ENCODE data around the gene FPGS. TPM values are rescaled to one million over a fixed set of nuclear protein-coding genes. Genes with fewer than 3 reads are reported as not detected.

The FPGS gene
- polyA plus RNA-seq, 1 of the 3 experiments (the other 2 are of a cell fraction) = 82.7 TPM

DNA sequence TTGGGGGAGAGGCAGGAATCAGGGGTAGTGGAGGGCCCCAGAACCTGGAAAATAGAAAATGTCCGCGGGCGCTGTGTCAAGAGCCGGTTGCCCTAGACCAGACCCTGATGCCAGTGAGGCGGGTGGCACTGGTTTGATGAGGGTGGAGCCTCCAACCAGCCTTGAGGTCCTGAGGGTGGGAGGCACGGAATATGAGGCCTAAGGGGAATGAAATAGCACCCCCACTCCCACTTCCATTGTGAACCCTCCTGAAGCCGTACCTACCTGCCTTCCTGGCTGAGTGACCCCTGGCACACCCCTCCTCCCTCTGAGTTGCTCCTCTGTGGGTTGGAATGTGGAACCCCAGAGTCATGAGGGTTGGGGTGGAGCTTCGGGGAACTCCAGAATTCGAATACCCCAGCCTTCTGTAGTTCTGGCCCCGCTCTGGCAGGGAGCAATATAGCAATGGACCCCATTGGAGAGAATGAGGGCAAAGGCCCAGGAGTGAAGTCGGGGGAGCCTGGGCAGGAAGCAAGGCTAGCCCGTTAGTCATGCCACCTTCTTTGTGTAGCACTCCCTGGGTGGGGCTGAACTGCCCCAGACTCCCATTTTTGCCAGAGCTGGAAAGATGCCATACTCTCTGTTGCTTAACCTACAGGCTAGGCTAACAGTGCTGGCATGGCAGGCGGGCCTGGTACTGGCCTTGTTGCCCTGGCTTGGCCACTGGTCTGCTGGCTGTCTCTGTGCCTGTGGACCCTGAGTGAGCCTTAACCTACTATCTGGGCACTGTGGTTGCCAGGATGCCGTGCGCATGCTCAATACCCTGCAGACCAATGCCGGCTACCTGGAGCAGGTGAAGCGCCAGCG lies 1.0 kb downstream of the FPGS start (continued):
- no peak for TF ChIP-seq JUND (IDR thresholded peaks at IDR 0.05)
- TF ChIP-seq EZH2phosphoT487 (IDR thresholded peaks at IDR 0.05; ENCODE audit: borderline replicate concordance, low read depth) = no peak
- no peak for TF ChIP-seq RFX5 (IDR thresholded peaks at IDR 0.05; ENCODE audit: low read length)
- TF ChIP-seq SIN3A (IDR thresholded peaks at IDR 0.05; ENCODE audit: borderline replicate concordance, low read depth, low read length) = no peak
- TF ChIP-seq, protein P1, sequence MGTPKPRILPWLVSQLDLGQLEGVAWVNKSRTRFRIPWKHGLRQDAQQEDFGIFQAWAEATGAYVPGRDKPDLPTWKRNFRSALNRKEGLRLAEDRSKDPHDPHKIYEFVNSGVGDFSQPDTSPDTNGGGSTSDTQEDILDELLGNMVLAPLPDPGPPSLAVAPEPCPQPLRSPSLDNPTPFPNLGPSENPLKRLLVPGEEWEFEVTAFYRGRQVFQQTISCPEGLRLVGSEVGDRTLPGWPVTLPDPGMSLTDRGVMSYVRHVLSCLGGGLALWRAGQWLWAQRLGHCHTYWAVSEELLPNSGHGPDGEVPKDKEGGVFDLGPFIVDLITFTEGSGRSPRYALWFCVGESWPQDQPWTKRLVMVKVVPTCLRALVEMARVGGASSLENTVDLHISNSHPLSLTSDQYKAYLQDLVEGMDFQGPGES (IDR thresholded peaks at IDR 0.05; ENCODE audit: low read depth, low read length) = no peak
- TF ChIP-seq NFIC (IDR thresholded peaks at IDR 0.05; ENCODE audit: borderline replicate concordance) = no peak; the same call in 1 of the 2 replicates

DNA sequence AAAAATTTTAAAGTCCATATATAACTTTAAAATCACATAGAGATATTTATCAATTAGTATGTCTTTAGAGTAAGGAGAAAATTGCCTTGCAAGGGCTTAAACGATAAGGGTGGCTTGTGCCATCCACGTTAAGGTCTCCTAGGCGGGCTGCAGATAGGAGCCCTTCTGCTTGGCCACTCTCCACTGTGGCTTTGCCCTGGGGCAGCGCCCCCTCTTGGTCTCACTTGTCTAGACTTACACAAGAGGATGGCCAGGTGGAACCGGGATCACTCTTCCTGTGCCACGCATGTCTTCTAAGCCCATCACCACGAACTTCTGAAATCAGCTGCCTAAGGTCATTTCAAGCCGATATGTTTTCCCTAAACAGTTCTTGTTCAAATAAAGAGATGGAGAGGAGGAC lies 2.9 kb downstream of the FPGS start:
- Histone ChIP-seq H3F3A (replicated peaks; ENCODE audit: insufficient read depth) (peaks cover 16% of the 10 kb centered on the region), H2AFZ (ENCODE audit: low read depth) (no peak overlapping the region), H3K4me3 (ENCODE audit: low read depth in 2 of 2, low read length in 1 of 2) (no peak overlapping the region), H3K27me3 (ENCODE audit: insufficient read depth) (no peaks in the 10 kb centered on the region), H4K20me1 (ENCODE audit: insufficient read depth) (no peaks in the 10 kb centered on the region), H3K4me2 (no peak overlapping the region), H3K9ac (no peak overlapping the region), H3K79me2 (ENCODE audit: insufficient read depth) (peaks cover 35% of the 10 kb centered on the region), H3K27ac (ENCODE audit: low read depth in 2 of 2, low read length in 1 of 2) (no peak overlapping the region), H3K9me3 (no peaks in the 10 kb centered on the region), H3K4me1 (ENCODE audit: control insufficient read depth in 1 of 2, insufficient read depth in 2 of 2, low read depth in 1 of 2, low read length in 1 of 2) (peaks cover 13 to 16% of the 10 kb centered on the region in 2 experiments; a peak in 3 of 4 replicates), H3K36me3 (replicated peaks in 1 of 2; ENCODE audit: control insufficient read depth in 1 of 2, insufficient read depth in 2 of 2, low read length in 1 of 2) (peaks cover 28 to 35% of the 10 kb centered on the region in 2 experiments), H3K9me2 (no peaks in the 10 kb centered on the region)
- ChIA-PET POLR2A (interaction anchor here (0.6 to 1.1 kb wide), 2 partner anchors 10 to 129 kb away, joined by 3 read pairs; no protein-coding TSS in a partner anchor), CTCF (interaction anchor here (0.6 to 4.0 kb wide), 4 partner anchors 23 to 90 kb away, joined by 3 to 17 read pairs (median 5); partner anchors contain the start of gene PTRH1)
- WGBS (ENCODE audit: low lambda C conversion rate) = 87% methylated on average over 8 of the region's 8 CpGs
- peak; percentile 62 for DNase-seq
- TF ChIP-seq, protein P2, sequence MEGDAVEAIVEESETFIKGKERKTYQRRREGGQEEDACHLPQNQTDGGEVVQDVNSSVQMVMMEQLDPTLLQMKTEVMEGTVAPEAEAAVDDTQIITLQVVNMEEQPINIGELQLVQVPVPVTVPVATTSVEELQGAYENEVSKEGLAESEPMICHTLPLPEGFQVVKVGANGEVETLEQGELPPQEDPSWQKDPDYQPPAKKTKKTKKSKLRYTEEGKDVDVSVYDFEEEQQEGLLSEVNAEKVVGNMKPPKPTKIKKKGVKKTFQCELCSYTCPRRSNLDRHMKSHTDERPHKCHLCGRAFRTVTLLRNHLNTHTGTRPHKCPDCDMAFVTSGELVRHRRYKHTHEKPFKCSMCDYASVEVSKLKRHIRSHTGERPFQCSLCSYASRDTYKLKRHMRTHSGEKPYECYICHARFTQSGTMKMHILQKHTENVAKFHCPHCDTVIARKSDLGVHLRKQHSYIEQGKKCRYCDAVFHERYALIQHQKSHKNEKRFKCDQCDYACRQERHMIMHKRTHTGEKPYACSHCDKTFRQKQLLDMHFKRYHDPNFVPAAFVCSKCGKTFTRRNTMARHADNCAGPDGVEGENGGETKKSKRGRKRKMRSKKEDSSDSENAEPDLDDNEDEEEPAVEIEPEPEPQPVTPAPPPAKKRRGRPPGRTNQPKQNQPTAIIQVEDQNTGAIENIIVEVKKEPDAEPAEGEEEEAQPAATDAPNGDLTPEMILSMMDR (IDR thresholded peaks at IDR 0.05) = peak; percentile 59
- TF ChIP-seq GATA2 (CRISPR knock-in tag; IDR thresholded peaks at IDR 0.05) (no peak), EZH2phosphoT487 (IDR thresholded peaks at IDR 0.05; ENCODE audit: borderline replicate concordance, low read depth) (no peak)

DNA sequence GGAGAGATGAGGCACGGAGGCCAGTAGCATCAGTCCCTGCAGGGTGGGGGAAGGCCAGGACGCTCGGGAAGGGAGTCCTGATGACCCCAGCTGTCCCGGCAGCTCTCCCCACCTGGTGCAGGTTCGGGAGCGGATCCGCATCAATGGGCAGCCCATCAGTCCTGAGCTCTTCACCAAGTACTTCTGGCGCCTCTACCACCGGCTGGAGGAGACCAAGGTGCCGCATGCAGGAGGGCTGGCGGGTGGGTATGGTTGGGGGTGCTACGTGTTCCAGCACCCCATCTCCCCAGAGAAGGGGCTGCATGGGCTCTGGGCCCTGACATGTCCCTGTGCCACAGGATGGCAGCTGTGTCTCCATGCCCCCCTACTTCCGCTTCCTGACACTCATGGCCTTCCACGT lies 4.2 kb downstream of the FPGS start:
- Histone ChIP-seq H3F3A (replicated peaks; ENCODE audit: insufficient read depth) (peaks cover 9% of the 10 kb centered on the region), H4K20me1 (ENCODE audit: insufficient read depth) (no peaks in the 10 kb centered on the region), H3K9me3 (no peaks in the 10 kb centered on the region), H3K4me3 (ENCODE audit: low read depth in 2 of 2, low read length in 1 of 2) (no peak overlapping the region), H3K27me3 (ENCODE audit: insufficient read depth) (no peaks in the 10 kb centered on the region), H3K4me1 (ENCODE audit: control insufficient read depth in 1 of 2, insufficient read depth in 2 of 2, low read depth in 1 of 2, low read length in 1 of 2) (peaks cover 12 to 16% of the 10 kb centered on the region in 2 experiments; a peak in 3 of 4 replicates), H3K4me2 (no peak overlapping the region), H3K79me2 (ENCODE audit: insufficient read depth) (peaks cover 35% of the 10 kb centered on the region), H3K27ac (ENCODE audit: low read depth in 2 of 2, low read length in 1 of 2) (no peak overlapping the region), H2AFZ (ENCODE audit: low read depth) (no peak overlapping the region), H3K36me3 (replicated peaks in 1 of 2; ENCODE audit: control insufficient read depth in 1 of 2, insufficient read depth in 2 of 2, low read length in 1 of 2) (peaks cover 28 to 41% of the 10 kb centered on the region in 2 experiments), H3K9ac (no peak overlapping the region), H3K9me2 (no peaks in the 10 kb centered on the region)
- 91% methylated on average over 7 of the region's 14 CpGs for WGBS (ENCODE audit: low lambda C conversion rate)
- no peak for DNase-seq
- TF ChIP-seq RAD21 (IDR thresholded peaks at IDR 0.05; ENCODE audit: low read length) = no peak
- no peak for TF ChIP-seq GABPA (IDR thresholded peaks at IDR 0.05; ENCODE audit: low read depth)
- TF ChIP-seq RFX5 (IDR thresholded peaks at IDR 0.05; ENCODE audit: low read length) = no peak
- no peak for TF ChIP-seq EZH2phosphoT487 (IDR thresholded peaks at IDR 0.05; ENCODE audit: borderline replicate concordance, low read depth)
- ChIA-PET CTCF (interaction anchor here (4.0 kb wide), 1 partner anchor 63 kb away, joined by 17 read pairs; no protein-coding TSS in a partner anchor), POLR2A (no interaction called here)
